H54 (cell line): Measurements from ENCODE around the gene MLN.
A peak's percentile ranks its signal among the peaks of the same experiment; 100 is the strongest.

Experiments used
- DNase-seq: peaks from one replicate; pipeline ENCODE4 v3.0.0; 2011; ENCODE audit warnings: low spot score, mixed read lengths; ENCODE audit not compliant: insufficient read length
- FAIRE-seq: peaks from 3 replicates; lab custom pipeline; 2011; peaks lifted over from hg19 to GRCh38; lab: Jason Lieb, UNC
- POLR2A ChIP-seq: IDR thresholded peaks from 2 replicates; pipeline ENCODE4 v1.6.1; 2011; ENCODE audit warnings: low read depth, mild to moderate bottlenecking, low read length

MLN gene, protein sequence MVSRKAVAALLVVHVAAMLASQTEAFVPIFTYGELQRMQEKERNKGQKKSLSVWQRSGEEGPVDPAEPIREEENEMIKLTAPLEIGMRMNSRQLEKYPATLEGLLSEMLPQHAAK

DNA sequence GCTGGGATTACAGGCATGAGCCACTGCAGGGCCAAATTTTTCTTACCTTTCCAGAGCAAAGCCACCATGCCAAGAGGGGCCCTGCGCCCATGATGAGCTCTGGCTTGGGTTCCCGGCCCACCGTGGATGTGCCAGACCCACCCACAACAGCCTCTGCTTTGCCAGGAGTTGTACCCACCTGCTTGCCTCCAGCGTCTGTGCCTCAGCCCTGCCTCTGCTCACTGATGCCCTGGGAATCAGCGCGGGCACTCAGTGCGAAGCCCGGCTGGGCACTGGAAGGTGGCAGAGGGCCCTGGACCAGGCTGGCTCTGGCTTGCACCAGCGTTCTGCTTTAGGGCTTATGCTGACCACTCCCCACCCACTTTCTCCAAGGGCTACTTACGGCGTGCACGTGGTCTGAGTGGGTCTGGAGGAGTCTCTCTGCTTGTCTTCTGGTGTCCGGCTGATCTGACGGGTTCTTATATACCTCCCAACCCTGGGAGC, at the start of gene MLN:
Gene MLN, minus strand, starts transcription at position 433 of the 483 bp plus-strand sequence. CDS start 2,840 bp downstream, outside the sequence.
- TF ChIP-seq POLR2A: no peak
- FAIRE-seq (no peak), DNase-seq (no peak)

DNA sequence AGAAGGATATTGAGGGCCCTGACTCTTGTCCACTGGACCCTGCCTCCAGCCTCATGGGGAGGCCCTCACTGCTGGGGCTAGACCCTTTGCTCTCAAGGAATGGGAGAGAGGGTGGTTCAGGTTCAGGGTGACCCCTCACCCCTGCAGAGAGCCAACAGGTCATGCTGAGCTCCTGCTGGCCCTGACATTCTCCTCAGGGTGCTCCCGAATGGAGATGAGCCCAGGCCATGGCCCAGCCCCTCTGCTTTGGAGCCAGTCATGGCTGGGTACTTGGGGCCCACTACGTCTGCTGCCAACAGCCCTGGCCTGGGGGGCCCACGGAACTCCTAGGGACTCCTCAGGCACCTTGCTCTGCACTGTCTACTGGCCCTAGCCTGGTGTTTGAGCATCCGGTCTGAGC, 49.2 kb upstream of the MLN start:
- no peak for TF ChIP-seq POLR2A
- DNase-seq (no peak), FAIRE-seq (no peak)

DNA sequence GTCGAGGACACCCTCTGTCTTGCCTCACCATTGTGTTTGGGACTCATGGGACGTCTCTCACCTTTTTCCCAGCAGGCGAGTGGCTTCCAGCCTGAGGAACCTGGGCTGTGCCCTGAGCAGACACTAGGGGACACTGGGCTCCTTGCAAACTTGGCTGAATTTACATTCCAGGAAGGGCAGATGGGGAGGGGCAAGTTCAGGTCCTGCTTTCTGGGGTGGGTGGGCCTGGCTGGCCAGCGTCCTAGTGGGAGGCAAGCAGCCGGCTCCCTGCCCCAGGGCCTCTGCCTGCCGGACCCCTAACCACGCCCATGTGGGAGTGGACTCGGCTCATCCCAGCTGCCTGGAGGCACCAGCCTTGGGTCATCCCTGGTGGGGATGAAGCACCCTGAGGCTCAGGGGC, 48.2 kb upstream of the MLN start:
- TF ChIP-seq POLR2A: no peak
- DNase-seq (peak; percentile 44), FAIRE-seq (no peak)

DNA sequence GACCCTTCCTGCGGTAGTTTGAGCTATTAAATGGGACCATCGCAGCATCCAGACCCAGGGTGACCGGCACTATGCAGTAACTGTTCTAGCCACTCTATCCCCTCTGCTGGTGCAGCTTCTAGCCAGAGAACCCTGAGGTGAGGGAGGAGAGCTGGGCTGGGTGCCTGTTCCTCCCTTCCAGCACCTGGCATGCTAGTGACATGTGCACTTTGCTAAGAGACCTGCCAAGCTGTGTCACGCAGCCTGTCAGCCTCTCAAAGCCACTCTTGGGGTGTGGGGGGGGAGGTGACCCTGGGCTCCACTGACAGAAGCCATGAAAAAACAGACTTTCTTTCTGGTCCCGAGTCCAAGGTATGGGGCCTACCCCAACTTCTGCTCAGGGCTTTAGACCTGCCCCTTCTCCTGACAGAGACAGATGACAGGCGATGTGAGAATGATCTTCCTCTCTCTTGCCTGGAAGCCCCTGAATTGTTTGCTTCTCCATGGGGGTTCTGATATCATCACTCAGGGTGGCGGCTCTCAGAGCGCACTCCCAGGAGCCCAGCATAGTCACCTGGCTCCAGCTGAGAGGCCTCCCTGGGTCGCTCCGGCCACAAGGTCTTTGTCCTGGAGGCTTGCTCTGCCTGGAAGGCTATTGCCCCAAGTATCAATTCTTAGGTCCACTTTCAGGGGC, 47.2 kb upstream of the MLN start:
- FAIRE-seq (no peak), DNase-seq (no peak)
- TF ChIP-seq POLR2A: no peak

DNA sequence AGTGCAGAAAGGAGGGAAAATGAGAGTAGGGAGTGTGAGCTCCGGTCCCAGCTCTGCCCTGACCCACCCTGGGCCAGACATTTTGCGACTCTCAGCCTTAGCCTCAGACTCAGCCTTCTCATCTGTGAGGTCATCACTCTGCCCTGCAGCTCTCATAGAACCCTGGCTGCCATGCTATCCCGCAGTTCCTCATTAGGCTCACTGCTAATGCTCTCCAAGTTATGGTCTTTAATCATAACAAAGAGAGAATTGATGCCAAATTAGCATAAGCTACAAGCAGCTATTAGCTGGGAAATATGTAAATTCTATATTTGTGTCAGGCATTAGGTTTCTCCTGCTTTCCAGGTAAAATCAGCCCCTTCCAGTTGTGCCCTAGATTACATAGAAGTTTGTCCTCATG, 46.5 kb upstream of the MLN start:
- TF ChIP-seq POLR2A: no peak
- FAIRE-seq: no peak
- DNase-seq: no peak

DNA sequence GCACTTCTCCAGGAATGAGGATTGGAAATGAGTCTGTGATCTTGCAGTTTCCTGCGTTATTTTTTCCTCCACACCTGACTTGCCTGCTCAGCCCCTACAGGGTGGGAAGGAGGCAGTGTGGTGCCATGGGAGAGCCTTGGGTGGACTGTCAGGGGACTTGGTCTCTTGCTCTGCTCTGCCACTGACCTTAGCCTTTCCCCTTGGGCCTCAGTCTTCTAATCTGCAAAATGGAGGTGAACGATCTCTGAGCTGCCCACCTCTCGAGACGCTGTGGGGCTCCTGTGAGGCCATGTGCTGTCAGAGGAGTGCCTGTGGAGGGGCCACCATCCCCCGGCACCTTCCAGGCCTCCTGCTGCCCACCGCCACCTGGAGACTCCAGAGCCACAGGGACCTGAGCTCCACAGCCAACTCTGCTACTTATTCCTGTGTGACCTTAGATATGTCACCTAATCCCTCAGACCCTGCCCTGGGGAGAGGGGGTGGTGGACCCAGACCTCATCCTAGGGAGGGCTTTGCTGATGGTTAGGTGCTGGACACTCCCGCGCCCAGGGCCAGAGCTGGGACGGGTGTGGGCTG, 45.8 kb upstream of the MLN start:
- no peak for TF ChIP-seq POLR2A
- DNase-seq (no peak), FAIRE-seq (no peak)

DNA sequence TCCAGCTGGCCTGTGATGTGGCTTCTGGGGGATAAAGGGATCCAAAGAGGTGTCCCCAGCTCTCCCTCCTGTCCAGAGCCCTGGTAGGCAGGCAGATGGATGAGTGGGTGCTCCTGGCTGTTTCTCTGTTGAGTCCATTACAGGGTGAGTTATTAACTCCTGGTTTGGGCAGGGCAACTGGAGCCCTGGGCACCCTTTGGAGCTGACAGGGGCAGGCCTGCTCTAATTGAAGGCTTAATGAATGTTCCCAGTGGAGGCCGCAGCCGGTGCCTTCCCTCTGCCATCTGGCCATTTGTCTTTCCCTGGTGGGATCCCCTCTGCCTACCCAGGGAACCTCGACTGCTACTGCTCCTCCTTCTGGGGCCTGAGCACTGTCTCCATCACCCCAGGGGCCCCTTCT, 44.7 kb upstream of the MLN start:
- no peak for FAIRE-seq
- no peak for TF ChIP-seq POLR2A
- DNase-seq: no peak

DNA sequence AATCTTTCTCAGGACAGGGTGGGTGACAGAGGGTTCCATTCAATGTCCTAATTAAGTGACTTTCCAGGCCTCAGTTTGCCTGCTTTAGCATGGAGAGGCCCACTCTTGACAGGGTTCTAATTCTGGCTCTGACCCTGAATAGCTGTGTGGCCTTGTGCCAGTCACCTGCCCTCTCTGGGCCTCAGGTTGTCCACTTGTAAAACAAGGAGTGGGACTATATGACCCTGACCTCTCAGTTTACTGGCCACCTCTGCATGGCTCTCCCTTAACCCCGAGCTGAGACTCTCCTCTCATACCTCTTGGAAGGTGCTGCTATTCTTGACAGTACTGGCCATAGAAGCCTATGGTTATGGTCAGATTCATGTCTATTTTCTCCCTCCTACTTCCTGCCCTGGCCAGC, 44.1 kb upstream of the MLN start:
- FAIRE-seq: no peak
- no peak for TF ChIP-seq POLR2A

DNA sequence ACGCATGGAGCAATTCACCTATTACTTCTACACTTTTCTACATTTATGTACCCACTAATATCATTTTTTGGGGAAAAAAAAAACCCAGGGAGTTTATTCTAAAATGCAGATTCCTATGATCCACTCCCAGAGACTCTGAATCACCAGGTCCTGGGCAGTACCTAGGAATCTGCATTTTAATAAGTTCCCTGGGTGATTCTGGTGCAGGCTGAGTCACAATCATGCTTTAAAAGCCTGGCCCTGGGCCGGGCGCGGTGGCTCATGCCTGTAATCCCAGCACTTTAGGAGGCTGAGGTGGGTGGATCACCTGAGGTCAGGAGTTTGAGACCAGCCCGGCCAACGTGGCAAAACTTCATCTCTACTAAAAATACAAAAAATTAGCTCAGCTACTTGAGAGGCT, 43.3 kb upstream of the MLN start:
- DNase-seq: no peak
- FAIRE-seq: no peak
- TF ChIP-seq POLR2A: no peak

More for the DNA sequence above, 44.1 kb upstream of the MLN start:
- DNase-seq: no peak

DNA sequence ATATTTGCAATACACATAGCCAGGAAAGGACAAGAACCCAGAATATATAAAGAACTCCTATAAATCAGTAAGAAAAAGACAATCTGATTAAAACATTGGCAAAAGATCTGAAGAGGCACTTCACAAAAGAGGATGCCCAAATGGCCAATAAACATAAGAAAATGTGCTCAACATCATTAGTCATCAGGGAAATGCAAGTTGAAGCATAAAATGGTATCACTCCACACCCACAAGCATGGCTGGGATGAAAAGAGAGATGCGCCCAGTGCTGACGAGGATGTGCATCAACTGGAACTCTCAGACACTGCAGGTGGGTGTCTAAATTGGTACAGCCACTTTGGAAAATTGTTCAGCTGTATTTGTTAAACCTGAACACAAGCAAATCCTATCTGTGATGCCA, 42.4 kb upstream of the MLN start:
- TF ChIP-seq POLR2A: no peak
- DNase-seq: no peak
- FAIRE-seq: no peak

DNA sequence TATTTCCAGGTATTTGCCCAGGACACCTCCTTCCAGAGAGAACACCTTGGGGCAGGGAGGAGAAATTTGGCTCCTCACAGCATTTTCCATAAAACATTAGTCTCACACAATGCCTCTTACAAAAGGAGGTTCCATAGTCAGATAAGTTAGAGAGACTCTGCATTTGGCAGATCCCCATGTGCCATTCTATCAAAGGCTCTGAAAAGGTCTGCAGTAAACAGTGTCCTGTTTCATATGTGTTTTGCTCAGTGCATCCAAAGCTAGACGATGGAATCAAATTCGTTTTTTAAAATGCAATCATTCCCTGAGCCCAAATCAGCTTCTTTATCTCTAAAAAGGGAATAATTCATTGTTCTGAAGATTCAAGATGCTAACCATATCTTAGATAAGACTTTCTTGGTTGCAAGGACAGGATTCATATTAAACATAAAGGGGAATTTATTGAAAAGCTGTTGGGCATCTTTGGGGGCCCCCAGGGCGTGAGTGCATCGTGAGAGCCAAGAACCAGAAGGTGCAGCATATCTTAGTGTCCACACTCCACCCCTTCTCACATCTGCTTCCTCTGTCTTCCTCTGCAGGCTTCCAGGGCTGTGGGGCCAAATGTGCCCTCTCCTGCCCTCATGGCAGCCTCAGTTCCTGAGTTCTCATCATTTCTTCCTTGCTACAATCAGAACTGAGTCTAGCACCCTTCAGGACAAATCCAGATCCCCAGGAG, 41.4 kb upstream of the MLN start:
- FAIRE-seq (no peak), DNase-seq (no peak)
- no peak for TF ChIP-seq POLR2A

DNA sequence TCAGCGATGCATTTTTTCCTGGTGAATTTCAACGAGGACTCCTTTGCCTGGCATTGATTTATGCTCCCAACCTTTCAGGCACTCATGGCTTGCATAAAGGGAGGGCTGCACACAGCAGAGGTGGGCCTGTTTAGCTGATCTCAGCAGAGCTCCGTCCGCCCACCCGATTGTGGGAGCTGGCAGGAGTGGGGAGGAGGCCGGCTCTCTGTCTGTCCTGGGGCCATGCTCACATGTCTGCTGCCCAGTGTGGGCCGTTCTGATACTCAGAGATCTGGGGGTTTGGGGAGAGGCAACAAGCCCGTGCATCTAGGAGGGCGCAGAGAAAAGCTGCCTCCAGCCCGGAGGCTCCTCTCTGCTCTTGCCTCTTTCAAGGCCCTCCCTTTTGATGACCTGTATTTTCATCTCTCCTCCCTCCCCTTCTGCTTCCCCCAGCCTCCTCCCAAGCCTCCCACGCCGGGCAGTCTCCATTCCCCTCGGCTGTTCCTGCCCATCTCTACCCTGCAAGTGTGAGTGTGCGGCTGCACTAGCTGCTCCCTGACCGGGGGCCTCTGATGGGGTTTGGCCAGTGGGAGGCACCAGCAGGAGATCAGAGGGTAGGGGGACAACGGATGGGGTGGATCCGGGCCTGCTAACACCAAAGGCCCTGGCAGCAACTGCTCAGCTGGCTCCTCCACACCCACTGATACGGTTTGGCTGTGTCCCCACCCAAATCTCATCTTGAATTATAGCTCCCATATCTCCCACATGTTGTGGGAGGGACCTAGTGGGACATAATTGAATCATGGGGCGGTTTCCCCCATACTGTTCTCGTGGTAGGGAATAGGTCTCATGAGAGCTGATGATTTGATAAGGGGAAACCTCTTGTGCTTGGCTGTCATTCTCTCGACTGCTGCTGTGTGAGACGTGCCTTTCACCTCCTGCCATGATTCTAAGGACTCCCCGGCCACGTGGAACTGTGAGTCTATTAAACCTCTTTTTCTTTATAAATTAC, 39.6 kb upstream of the MLN start:
- DNase-seq: no peak
- FAIRE-seq: no peak
- TF ChIP-seq POLR2A: no peak

DNA sequence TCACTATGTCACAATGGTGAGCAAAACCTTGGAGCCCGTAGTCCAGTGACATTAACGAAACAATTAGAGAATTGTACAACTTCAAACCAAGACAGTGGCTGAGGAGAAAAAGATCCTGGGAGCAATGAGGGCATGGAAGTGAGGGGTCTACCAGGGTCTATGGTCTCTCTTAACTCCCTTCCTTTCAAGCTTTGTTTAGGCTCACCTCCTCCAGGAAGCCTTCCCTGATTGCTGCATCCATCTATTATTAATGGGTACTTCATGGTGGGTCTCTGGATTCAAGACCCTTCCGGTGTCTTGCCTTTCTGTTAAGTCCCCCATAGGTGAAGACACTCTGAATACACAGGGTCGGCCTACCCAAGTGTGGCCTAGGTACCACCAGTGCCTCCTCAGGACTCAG, 38.1 kb upstream of the MLN start:
- FAIRE-seq (no peak), DNase-seq (no peak)
- TF ChIP-seq POLR2A: no peak
